HUES48 (cell line): ENCODE measurements around the gene NYNRIN.

Experiments used
- H3K27ac ChIP-seq: one replicate; pipeline ENCODE4 v1.7.0; 2013; ENCODE audit warnings: low read depth, low read length, inconsistent platforms
- H3K27me3 ChIP-seq: 2 replicates; pipeline ENCODE4 v1.6.1; 2013; ENCODE audit warnings: mild to moderate bottlenecking, low read length; ENCODE audit not compliant: control insufficient read depth, insufficient read depth
- H3K36me3 ChIP-seq: 2 replicates; pipeline ENCODE4 v1.6.1; 2013; ENCODE audit warnings: low read length; ENCODE audit not compliant: control insufficient read depth, insufficient read depth
- H3K4me1 ChIP-seq: 2 replicates; pipeline ENCODE4 v1.6.1; 2013; ENCODE audit warnings: mild to moderate bottlenecking, low read length; ENCODE audit not compliant: control insufficient read depth, insufficient read depth
- H3K4me3 ChIP-seq: 2 replicates; pipeline ENCODE4 v1.5.1; 2013; ENCODE audit warnings: mild to moderate bottlenecking, low read depth, low read length
- H3K9ac ChIP-seq: 2 replicates; pipeline ENCODE4 v1.6.1; 2013; ENCODE audit warnings: mild to moderate bottlenecking, low read depth, low read length, moderate library complexity
- H3K9me3 ChIP-seq: 2 replicates; pipeline ENCODE4 v1.6.1; 2013; ENCODE audit warnings: low read length; ENCODE audit not compliant: control insufficient read depth, insufficient read depth

The NYNRIN gene

DNA sequence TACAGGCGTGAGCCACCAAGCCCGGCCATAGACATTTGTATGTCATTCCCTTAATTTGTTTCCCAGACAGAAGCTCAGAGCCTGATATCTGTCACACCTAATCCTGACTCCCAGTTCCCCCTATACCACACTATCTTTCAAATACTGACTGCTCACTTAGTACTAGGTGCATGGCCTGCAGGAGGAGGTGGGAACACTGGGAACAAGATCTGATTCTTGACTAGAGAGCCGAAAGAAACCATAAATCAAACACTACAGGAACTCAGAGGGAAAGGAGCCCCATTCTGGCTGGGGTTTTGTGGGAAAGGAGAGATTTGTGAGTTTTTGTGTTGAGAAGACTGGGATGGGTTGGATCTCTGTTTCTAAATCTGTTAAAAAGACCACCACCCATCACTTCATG, 35.9 kb downstream of the NYNRIN start:
- no peak overlapping the region for H3K4me3 ChIP-seq
- 0 out of 2 replicates have a peak, but pooled peaks cover 9% of the 10 kb centered on the region for H3K4me1 ChIP-seq
- peaks cover 48% of the 10 kb centered on the region for H3K36me3 ChIP-seq
- H3K9ac ChIP-seq: no peak overlapping the region
- no peaks in the 10 kb centered on the region for H3K27me3 ChIP-seq
- no peaks in the 10 kb centered on the region for H3K9me3 ChIP-seq
- H3K27ac ChIP-seq: no peak overlapping the region

- no peak overlapping the region for H3K27ac ChIP-seq
- H3K9me3 ChIP-seq: no peaks in the 10 kb centered on the region
- 0 out of 2 replicates have a peak, but pooled peaks cover 9% of the 10 kb centered on the region for H3K4me1 ChIP-seq
- H3K36me3 ChIP-seq: peaks cover 55% of the 10 kb centered on the region
- H3K4me3 ChIP-seq: no peak overlapping the region
- no peak overlapping the region for H3K9ac ChIP-seq
- H3K27me3 ChIP-seq: no peaks in the 10 kb centered on the region
Measured at GRCh38 chr14:24435192-24435810, 36.5 kb downstream of the NYNRIN start.

DNA sequence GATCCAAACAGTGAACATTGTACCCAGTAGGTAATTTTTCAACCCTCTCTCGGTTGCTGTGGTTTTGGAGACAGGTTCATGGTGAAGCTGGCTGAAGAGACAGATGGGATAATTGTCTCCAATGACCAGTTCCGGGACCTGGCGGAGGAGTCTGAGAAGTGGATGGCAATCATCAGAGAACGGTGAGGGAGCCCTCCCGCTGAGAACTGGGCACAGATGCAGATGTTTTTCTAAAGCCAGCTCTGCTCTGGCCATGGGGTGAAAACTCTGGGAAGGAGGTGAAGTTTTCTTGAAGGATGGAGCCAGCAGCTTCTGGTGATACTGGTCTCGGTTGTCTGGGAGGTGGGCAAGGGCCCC, 37.2 kb downstream of the NYNRIN start:
- H3K4me1 ChIP-seq: 0 out of 2 replicates have a peak, but pooled peaks cover 6% of the 10 kb centered on the region
- no peaks in the 10 kb centered on the region for H3K27me3 ChIP-seq
- peaks cover 61% of the 10 kb centered on the region for H3K36me3 ChIP-seq
- H3K9ac ChIP-seq: no peak overlapping the region
- no peak overlapping the region for H3K4me3 ChIP-seq
- no peaks in the 10 kb centered on the region for H3K9me3 ChIP-seq
- no peak overlapping the region for H3K27ac ChIP-seq

DNA sequence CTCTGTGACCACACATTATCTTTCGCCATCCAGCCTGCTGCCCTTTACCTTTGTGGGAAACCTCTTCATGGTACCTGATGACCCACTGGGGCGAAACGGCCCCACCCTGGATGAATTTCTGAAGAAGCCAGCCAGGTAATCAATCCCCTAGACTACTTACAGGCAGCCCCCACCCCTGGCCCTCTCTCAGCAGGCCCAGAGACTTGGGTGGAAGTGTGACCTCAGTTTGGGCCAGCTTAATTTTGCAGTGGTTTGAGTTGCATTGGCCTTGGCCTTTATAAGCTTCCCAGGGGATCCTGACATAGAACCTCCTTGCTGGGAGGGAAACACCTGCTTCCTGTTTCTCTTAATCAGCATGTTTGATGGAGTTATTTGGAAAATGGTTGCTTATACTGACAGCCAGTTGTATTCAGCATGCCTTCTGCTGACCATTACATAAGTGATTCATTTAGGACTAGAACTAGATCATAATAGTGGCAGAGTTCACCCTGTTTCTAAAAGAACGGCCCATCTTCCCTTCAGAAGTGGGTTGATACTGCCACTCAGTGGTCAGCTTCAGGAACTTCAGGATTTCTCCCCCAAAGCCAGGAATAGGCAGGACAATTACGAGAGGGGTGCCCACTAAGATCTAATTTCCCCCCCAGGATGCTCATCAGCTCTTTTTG, 37.7 kb downstream of the NYNRIN start:
- Histone ChIP-seq H3K27ac (no peak overlapping the region), H3K4me3 (no peak overlapping the region), H3K27me3 (no peaks in the 10 kb centered on the region), H3K36me3 (peaks cover 66% of the 10 kb centered on the region), H3K9ac (no peak overlapping the region), H3K4me1 (peaks cover 4% of the 10 kb centered on the region; the same call in 1 of the 2 replicates), H3K9me3 (no peaks in the 10 kb centered on the region)

DNA sequence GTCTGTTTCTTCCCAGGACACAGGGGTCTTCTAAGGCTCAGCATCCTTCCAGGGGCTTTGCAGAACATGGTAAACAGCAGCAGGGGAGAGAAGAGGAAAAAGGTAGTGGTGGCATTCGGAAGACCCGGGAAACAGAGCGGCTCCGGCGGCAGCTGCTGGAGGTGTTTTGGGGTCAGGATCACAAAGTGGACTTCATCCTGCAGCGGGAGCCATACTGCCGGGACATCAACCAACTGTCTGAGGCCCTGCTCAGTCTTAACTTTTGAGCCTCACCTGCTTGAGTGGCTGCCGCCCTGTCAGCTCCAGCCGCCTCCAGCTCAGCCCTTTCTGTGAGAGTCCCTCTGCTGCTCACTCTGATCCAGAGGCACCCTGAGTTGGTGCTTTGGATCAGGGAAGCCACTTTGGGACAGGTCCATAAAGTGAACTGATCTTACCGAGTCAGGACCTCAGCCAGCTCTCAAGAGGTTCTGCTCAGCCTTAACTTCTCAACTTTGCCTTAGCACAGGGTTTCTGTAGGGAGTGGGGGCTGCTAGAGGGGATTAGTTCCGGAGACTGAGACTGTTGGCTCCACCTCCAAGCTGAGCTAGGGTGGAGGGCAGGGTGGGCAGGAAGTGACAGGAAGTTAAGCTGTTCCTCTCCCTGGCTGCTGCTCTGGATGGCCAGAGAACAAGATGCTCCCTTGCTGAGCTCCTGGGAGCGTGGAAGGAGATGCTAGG, 38.4 kb downstream of the NYNRIN start:
- no peak overlapping the region for H3K27ac ChIP-seq
- no peak overlapping the region for H3K9ac ChIP-seq
- H3K9me3 ChIP-seq: no peaks in the 10 kb centered on the region
- peaks cover 6% of the 10 kb centered on the region; the same call in 1 of the 2 replicates for H3K4me1 ChIP-seq
- H3K36me3 ChIP-seq: peaks cover 66% of the 10 kb centered on the region
- no peak overlapping the region for H3K4me3 ChIP-seq
- H3K27me3 ChIP-seq: no peaks in the 10 kb centered on the region

DNA sequence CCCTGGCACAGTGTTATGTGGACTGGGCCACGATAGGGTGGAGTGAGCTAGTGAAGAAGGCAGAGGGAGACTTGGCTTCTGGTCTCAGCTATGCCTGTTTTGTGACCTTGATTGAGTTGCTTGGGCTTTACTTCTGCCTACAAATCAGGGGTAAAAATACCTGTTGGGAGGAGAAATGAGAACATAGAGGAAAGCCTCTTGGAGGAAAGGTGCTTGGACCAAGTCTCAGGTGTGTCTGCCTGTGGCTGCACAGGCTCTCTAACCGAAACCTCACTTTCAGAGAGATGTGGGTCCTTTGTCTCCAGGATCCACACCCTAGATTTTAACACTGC, 38.9 kb downstream of the NYNRIN start:
- no peak overlapping the region for H3K4me3 ChIP-seq
- no peak overlapping the region for H3K27ac ChIP-seq
- peaks cover 6% of the 10 kb centered on the region; the same call in 1 of the 2 replicates for H3K4me1 ChIP-seq
- H3K27me3 ChIP-seq: no peaks in the 10 kb centered on the region
- H3K9me3 ChIP-seq: no peaks in the 10 kb centered on the region
- H3K9ac ChIP-seq: no peak overlapping the region
- peaks cover 62% of the 10 kb centered on the region for H3K36me3 ChIP-seq

- H3K4me1 ChIP-seq: peaks cover 6% of the 10 kb centered on the region; the same call in 1 of the 2 replicates
- H3K36me3 ChIP-seq: peaks cover 56% of the 10 kb centered on the region
- no peak overlapping the region for H3K9ac ChIP-seq
- no peaks in the 10 kb centered on the region for H3K9me3 ChIP-seq
- H3K27me3 ChIP-seq: no peaks in the 10 kb centered on the region
- H3K4me3 ChIP-seq: no peak overlapping the region
- H3K27ac ChIP-seq: no peak overlapping the region
Measured at GRCh38 chr14:24438223-24439097, 39.7 kb downstream of the NYNRIN start.

- no peak overlapping the region for H3K4me3 ChIP-seq
- H3K9me3 ChIP-seq: no peaks in the 10 kb centered on the region
- no peak overlapping the region for H3K27ac ChIP-seq
- H3K27me3 ChIP-seq: no peaks in the 10 kb centered on the region
- H3K36me3 ChIP-seq: peaks cover 49% of the 10 kb centered on the region
- peaks cover 6% of the 10 kb centered on the region; the same call in 1 of the 2 replicates for H3K4me1 ChIP-seq
- no peak overlapping the region for H3K9ac ChIP-seq
Measured at GRCh38 chr14:24439257-24439656, 40.5 kb downstream of the NYNRIN start.

- H3K27ac ChIP-seq: no peak overlapping the region
Measured at GRCh38 chr14:24439830-24440605, 41.2 kb downstream of the NYNRIN start.

More at GRCh38 chr14:24439830-24440605, 41.2 kb downstream of the NYNRIN start:
- H3K36me3 ChIP-seq: peaks cover 49% of the 10 kb centered on the region
- H3K4me1 ChIP-seq: peaks cover 6% of the 10 kb centered on the region; the same call in 1 of the 2 replicates
- no peaks in the 10 kb centered on the region for H3K27me3 ChIP-seq
- no peak overlapping the region for H3K9ac ChIP-seq
- no peak overlapping the region for H3K4me3 ChIP-seq
- H3K9me3 ChIP-seq: no peaks in the 10 kb centered on the region
